Measurements from ENCODE around the gene HHIPL1.

- TF ChIP-seq CTCF (IDR thresholded peaks at IDR 0.05; ENCODE audit: poor library complexity) (no peak), EZH2phosphoT487 (IDR thresholded peaks at IDR 0.05; ENCODE audit: low read depth, severe bottlenecking, unreplicated experiment) (no peak), EZH2 (IDR thresholded peaks at IDR 0.05; ENCODE audit: borderline replicate concordance) (no peak)
Measured at GRCh38 chr14:99649219-99649618, 4.3 kb downstream of the HHIPL1 start.
